Ovary (tissue), 9 donors: ENCODE data around the gene HES4. TPM values are rescaled to one million over a fixed set of nuclear protein-coding genes. Genes with fewer than 3 reads are reported as not detected.

ENCODE experiments used
- DNase-seq, 5 donors: peaks; one replicate each; pipeline ENCODE4 v3.0.0-alpha.2; 2019 to 2020
- H3K27ac ChIP-seq, 2 donors: fragments of 200-600 bp; one replicate each; pipeline versions ENCODE4 v1.5.1 to v1.8.0; 2019 to 2022
- H3K27me3 ChIP-seq: fragments of 200-600 bp; one replicate; pipeline ENCODE4 v1.8.0; 2022
- H3K36me3 ChIP-seq: fragments of 200-600 bp; sonication (generic); one replicate; pipeline ENCODE4 v1.5.1; 2019
- H3K4me1 ChIP-seq: one replicate; pipeline ENCODE4 v1.8.1; 2013; ENCODE audit warnings: mild to moderate bottlenecking, moderate library complexity; ENCODE audit not compliant: insufficient read depth
- H3K4me3 ChIP-seq: fragments of 200-600 bp; sonication (generic); one replicate; pipeline ENCODE4 v1.5.1; 2017
- H3K9me3 ChIP-seq, 2 donors: fragments of 200-600 bp in 1 of 2; sonication (generic) in 1 of 2; one replicate each; pipeline versions ENCODE4 v1.5.1 to v1.8.1; 2013 to 2019; ENCODE audit warnings: mild to moderate bottlenecking in 1 of 2, moderate library complexity in 1 of 2
- CTCF ChIP-seq, 3 donors: fragments of 450-650 bp in 2 of 3; fragments of 200-600 bp in 1 of 3; IDR thresholded peaks; one replicate each; pipeline versions ENCODE4 v1.5.1 to v1.8.0; 2016 to 2022; ENCODE audit warnings: antibody characterized with exemption in 3 of 3, mild to moderate bottlenecking in 1 of 3
- EP300 ChIP-seq: sonication (generic); formaldehyde crosslinking; IDR thresholded peaks from one replicate; pipeline ENCODE4 v1.6.1; 2017; ENCODE audit warnings: antibody characterized with exemption
- POLR2A ChIP-seq: fragments of 450-650 bp; IDR thresholded peaks from one replicate; pipeline ENCODE4 v1.6.1; 2017; ENCODE audit warnings: antibody characterized with exemption, mild to moderate bottlenecking, moderate library complexity
- WGBS, 3 donors: extraction: QIAGEN DNeasy Blood & Tissue Kit in 1 of 3; methylation state at CpG; one replicate each; pipeline versions ENCODE4 v1.1.5 to v1.1.7; 2013 to 2017; 5-methylcytosine and 5-hydroxymethylcytosine counted together
- intact Hi-C, 4 donors: fragments of 100-400 bp; cut with DNase I; formaldehyde crosslinking; loops; one replicate each; pipeline versions ENCODE4 v1.11.0 to v1.15.1; 2022 to 2023
- polyA plus RNA-seq, 2 donors: library from polyadenylated mRNA; stranded (reverse); fragments of 200-250 nt in 1 of 2; fragments of 350-450 nt in 1 of 2; fragmentation: Illumina TruSeq in 1 of 2; extraction: RNeasy Lipid Tissue Mini Kit (QIAGEN cat#74804) in 1 of 2; gene quantifications; one replicate each; pipeline ENCODE4 v1.2.3, GENCODE V29; 2013 to 2014
- total RNA-seq, 7 donors: library from RNA; depleted of rRNA in 2 of 7; stranded (reverse); fragments of >200 nt in 2 of 7; fragmentation: NEBNext Ultra II Directional in 3 of 7; extraction: Animal tissue kit (Norgen Biotek cat#: 25700) in 3 of 7; gene quantifications; one replicate each; pipeline versions ENCODE4 v1.1.0 to v1.2.4, GENCODE V29; 2016 to 2023
- donor health status: DM: no; HTN: no; CAD: no; lungs with moderate emphysema.
- donor health status: DM: no; HTN: no; CAD: no.
- donor health status: Bipolar disorder and iron deficiency.
- donor health status: DM: yes; HTN: yes; CAD: no.
- donor health status: DM: no; HTN: no; CAD: no.
- donor health status: DM: yes; HTN: yes; CAD: no.

The HES4 gene
- total and polyA plus RNA-seq, 9 donors, result 4.5 to 76.2 (median 7.3) TPM; not detected in 1

GRCh38 chr1:975896-976683, 23.8 kb downstream of the HES4 start:
- intact Hi-C loops, result no loop called here
- Histone ChIP-seq H3K27ac (no peak overlapping the region), H3K27me3 (no peaks in the 10 kb centered on the region), H3K9me3 (no peaks in the 10 kb centered on the region), H3K36me3 (no peaks in the 10 kb centered on the region), H3K4me1 (peaks cover 2% of the 10 kb centered on the region), H3K4me3 (peak overlapping the region; percentile 32)
- WGBS, 3 donors, result 2 to 8% (median 4%) methylated on average over 30 to 40 of the region's 40 CpGs
- DNase-seq, result peak in 2 of 5 donors; percentile 24 to 71
- TF ChIP-seq CTCF (IDR thresholded peaks at IDR 0.05) (peak in 1 of 3 donors; percentile 21), POLR2A (no peak)

GRCh38 chr1:975365-975764, 24.5 kb downstream of the HES4 start:
- H3K36me3 ChIP-seq, result no peaks in the 10 kb centered on the region
- no peak overlapping the region for H3K4me3 ChIP-seq
- TF ChIP-seq EP300 (no peak), CTCF (IDR thresholded peaks at IDR 0.05) (no peak), POLR2A (no peak)
- peaks cover 2% of the 10 kb centered on the region for H3K4me1 ChIP-seq
- peak in 2 of 5 donors; percentile 15 to 34 for DNase-seq
- intact Hi-C loops, result no loop called here
- H3K9me3 ChIP-seq, result no peaks in the 10 kb centered on the region
- H3K27me3 ChIP-seq, result no peaks in the 10 kb centered on the region
- 48 to 61% (median 51%) methylated on average over 9 of the region's 9 CpGs for WGBS, 3 donors
- H3K27ac ChIP-seq, result no peak overlapping the region

- Histone ChIP-seq H3K4me1 (peaks cover 2% of the 10 kb centered on the region), H3K4me3 (no peak overlapping the region), H3K27me3 (no peaks in the 10 kb centered on the region), H3K27ac (no peak overlapping the region), H3K9me3 (no peaks in the 10 kb centered on the region), H3K36me3 (no peaks in the 10 kb centered on the region)
- peak in 2 of 5 donors; percentile 16 to 36 for DNase-seq
- no peak for TF ChIP-seq POLR2A
- TF ChIP-seq EP300, result no peak
- TF ChIP-seq CTCF (IDR thresholded peaks at IDR 0.05), result no peak
- 42 to 56% (median 47%) methylated on average over 16 to 17 of the region's 17 CpGs for WGBS, 3 donors
- intact Hi-C loops, result no loop called here
Measured at GRCh38 chr1:974687-975328, 25.1 kb downstream of the HES4 start.

GRCh38 chr1:974293-974640, 25.6 kb downstream of the HES4 start:
- Histone ChIP-seq H3K27ac (no peak overlapping the region), H3K36me3 (no peaks in the 10 kb centered on the region), H3K9me3 (no peaks in the 10 kb centered on the region), H3K27me3 (no peaks in the 10 kb centered on the region), H3K4me3 (no peak overlapping the region), H3K4me1 (peaks cover 2% of the 10 kb centered on the region)
- intact Hi-C loops, result no loop called here
- peak in 1 of 5 donors; percentile 8 for DNase-seq
- WGBS, 3 donors, result 67 to 76% (median 71%) methylated on average over 11 of the region's 11 CpGs
- TF ChIP-seq CTCF (IDR thresholded peaks at IDR 0.05), result no peak
- no peak for TF ChIP-seq EP300
- no peak for TF ChIP-seq POLR2A
